Caco-2 (cell line): ENCODE results near the gene CHRM1. TPM values are rescaled to one million over a fixed set of nuclear protein-coding genes. Genes with fewer than 3 reads are reported as not detected.

Source experiments
- BruUV-seq: library from RNA; stranded (reverse); fragments of 400-500 nt; replicated peaks from 2 replicates; lab custom pipeline; 2021; lab: Mats Ljungman, UMichigan
- CTCF ChIA-PET: fragments of 300-600 bp; sonication (Branson Sonifier 250); formaldehyde crosslinking; loops from one replicate; lab custom pipeline; 2022; ENCODE audit warnings: antibody characterized with exemption; lab: Charles Lee
- POLR2A ChIA-PET: fragments of 300-600 bp; sonication (Branson Sonifier 250); formaldehyde crosslinking; loops from one replicate; lab custom pipeline; 2022; ENCODE audit warnings: antibody characterized with exemption; lab: Charles Lee
- DNase-seq, 2 experiments: peaks; one replicate each; pipeline versions ENCODE4 v3.0.0 to v3.0.0-alpha.2; 2020 to 2022
- H3K27me3 ChIP-seq: replicated peaks from 2 replicates; pipeline ENCODE4 v1.6.0; 2011; ENCODE audit warnings: low read length; ENCODE audit not compliant: control insufficient read depth, insufficient read depth
- H3K36me3 ChIP-seq: 2 replicates; pipeline ENCODE4 v1.5.1; 2011; ENCODE audit warnings: low read length; ENCODE audit not compliant: control insufficient read depth, insufficient read depth
- H3K4me1 ChIP-seq: fragments of 250-450 bp; sonication (Bioruptor Pico); 2 replicates; pipeline ENCODE4 v1.5.1; 2020; ENCODE audit warnings: mild to moderate bottlenecking
- H3K4me3 ChIP-seq: 2 replicates; pipeline ENCODE4 v1.5.1; 2011; ENCODE audit warnings: low read depth, mild to moderate bottlenecking, control low read depth, low read length
- H3K9me3 ChIP-seq: fragments of 250-450 bp; sonication (Bioruptor Pico); 2 replicates; pipeline ENCODE4 v1.5.1; 2020; ENCODE audit warnings: mild to moderate bottlenecking, moderate library complexity
- H3K27ac Mint-ChIP-seq: one replicate; pipeline ENCODE4 v1.8.0; 2022; ENCODE audit warnings: mixed read lengths; ENCODE audit not compliant: unreplicated experiment
- H3K27me3 Mint-ChIP-seq: one replicate; pipeline ENCODE4 v1.8.0; 2022; ENCODE audit warnings: mixed read lengths; ENCODE audit not compliant: insufficient read depth, unreplicated experiment
- H3K36me3 Mint-ChIP-seq: one replicate; pipeline ENCODE4 v1.8.0; 2022; ENCODE audit warnings: mild to moderate bottlenecking, mixed read lengths; ENCODE audit not compliant: insufficient read depth, unreplicated experiment
- H3K4me1 Mint-ChIP-seq: one replicate; pipeline ENCODE4 v1.8.0; 2022; ENCODE audit warnings: low read depth, mixed read lengths; ENCODE audit not compliant: unreplicated experiment
- H3K4me3 Mint-ChIP-seq: one replicate; pipeline ENCODE4 v1.8.0; 2022; ENCODE audit warnings: mild to moderate bottlenecking, moderate library complexity, mixed read lengths; ENCODE audit not compliant: unreplicated experiment
- H3K9me3 Mint-ChIP-seq: one replicate; pipeline ENCODE4 v1.8.0; 2022; ENCODE audit warnings: mixed read lengths; ENCODE audit not compliant: unreplicated experiment
- CTCF ChIP-seq, 2 experiments: fragments of 200-600 bp in 1 of 2; IDR thresholded peaks; 1 replicate in 1 of 2; 2 replicates in 1 of 2; pipeline versions ENCODE4 v1.5.1 to v1.8.0; 2011 to 2022; ENCODE audit warnings: antibody characterized with exemption in 1 of 2, control low read depth in 1 of 2, inconsistent platforms in 1 of 2, low read depth in 1 of 2, low read length in 1 of 2, mild to moderate bottlenecking in 1 of 2, moderate library complexity in 1 of 2; ENCODE audit not compliant: insufficient read depth in 1 of 2, severe bottlenecking in 1 of 2, unreplicated experiment in 1 of 2
- intact Hi-C: fragments of 100-400 bp; cut with micrococcal nuclease; formaldehyde crosslinking; loops from one replicate; pipeline ENCODE4 v1.10.0; 2022; ENCODE audit not compliant: unreplicated experiment
- total RNA-seq: library from RNA; stranded (reverse); gene quantifications from 2 replicates; pipeline ENCODE4 v1.2.3, GENCODE V29; 2022

CHRM1 gene
- total RNA-seq, 1 experiment from 2014 or later = not detected

- no peaks in the 10 kb centered on the region for H3K36me3 ChIP-seq
These were observed 45.3 kb downstream of the CHRM1 start for GRCh38 chr11:62875698-62876478.

GRCh38 chr11:62874851-62875250 lies 46.3 kb downstream of the CHRM1 start:
- no TSS peak for BruUV-seq
- H3K9me3 Mint-ChIP-seq = no peaks in the 10 kb centered on the region
- Histone ChIP-seq H3K4me1 (peaks cover 27% of the 10 kb centered on the region), H3K9me3 (no peaks in the 10 kb centered on the region), H3K4me3 (no peak overlapping the region), H3K36me3 (no peaks in the 10 kb centered on the region), H3K27me3 (no peaks in the 10 kb centered on the region)
- peaks cover 13% of the 10 kb centered on the region for H3K4me1 Mint-ChIP-seq
- DNase-seq = no peak
- ChIA-PET POLR2A (interaction anchor here (1.2 kb wide), 1 partner anchor 33 kb away, joined by 6 read pairs; no protein-coding TSS in a partner anchor), CTCF (no interaction called here)
- no peak overlapping the region for H3K4me3 Mint-ChIP-seq
- intact Hi-C loops = no loop called here
- peaks cover 86% of the 10 kb centered on the region for H3K36me3 Mint-ChIP-seq
- H3K27me3 Mint-ChIP-seq = no peaks in the 10 kb centered on the region
- no peak for TF ChIP-seq CTCF (IDR thresholded peaks at IDR 0.05; ENCODE audit: insufficient read depth in 1 of 2, low read depth in 1 of 2, low read length in 1 of 2, severe bottlenecking in 1 of 2, unreplicated experiment in 1 of 2)
- H3K27ac Mint-ChIP-seq = no peak overlapping the region

More at GRCh38 chr11:62875698-62876478, 45.3 kb downstream of the CHRM1 start:
- DNase-seq = peak; percentile 65 to 74
- peak in 1 of 2 experiments; percentile 9 for TF ChIP-seq CTCF (IDR thresholded peaks at IDR 0.05; ENCODE audit: insufficient read depth in 1 of 2, low read depth in 1 of 2, low read length in 1 of 2, severe bottlenecking in 1 of 2, unreplicated experiment in 1 of 2)
- ChIA-PET POLR2A (interaction anchor here (1.0 to 1.2 kb wide), 2 partner anchors 20 to 34 kb away, joined by 6 to 7 read pairs; no protein-coding TSS in a partner anchor), CTCF (interaction anchor here (1.1 to 1.2 kb wide), 2 partner anchors 30 to 89 kb away, joined by 3 to 6 read pairs; partner anchors contain the start of gene TMEM179B)
- H3K27me3 ChIP-seq = no peaks in the 10 kb centered on the region
- Mint-ChIP-seq H3K27ac (peak overlapping the region; percentile 50), H3K27me3 (no peaks in the 10 kb centered on the region), H3K9me3 (no peaks in the 10 kb centered on the region), H3K4me1 (peaks cover 20% of the 10 kb centered on the region), H3K36me3 (peaks cover 86% of the 10 kb centered on the region), H3K4me3 (no peak overlapping the region)
- no peaks in the 10 kb centered on the region for H3K9me3 ChIP-seq
- no peak overlapping the region for H3K4me3 ChIP-seq
- intact Hi-C loops = no loop called here
- no TSS peak for BruUV-seq
- H3K4me1 ChIP-seq = peaks cover 34% of the 10 kb centered on the region

GRCh38 chr11:62865635-62866034 lies 55.5 kb downstream of the CHRM1 start:
- H3K36me3 Mint-ChIP-seq = peaks cover 80% of the 10 kb centered on the region
- intact Hi-C loops = no loop called here
- Histone ChIP-seq H3K9me3 (no peaks in the 10 kb centered on the region), H3K4me3 (no peak overlapping the region), H3K27me3 (no peaks in the 10 kb centered on the region), H3K36me3 (no peaks in the 10 kb centered on the region), H3K4me1 (peaks cover 8% of the 10 kb centered on the region)
- peaks cover 19% of the 10 kb centered on the region for H3K4me1 Mint-ChIP-seq
- TF ChIP-seq CTCF (IDR thresholded peaks at IDR 0.05; ENCODE audit: insufficient read depth in 1 of 2, low read depth in 1 of 2, low read length in 1 of 2, severe bottlenecking in 1 of 2, unreplicated experiment in 1 of 2) = no peak
- CTCF ChIA-PET = interaction anchor here (0.6 kb wide), 1 partner anchor 79 kb away, joined by 3 read pairs; no protein-coding TSS in a partner anchor
- no peaks in the 10 kb centered on the region for H3K27me3 Mint-ChIP-seq
- no peak for DNase-seq
- no peak overlapping the region for H3K4me3 Mint-ChIP-seq
- POLR2A ChIA-PET = interaction anchor here (0.6 kb wide), 1 partner anchor 33 kb away, joined by 6 read pairs; no protein-coding TSS in a partner anchor
- no TSS peak for BruUV-seq
- H3K27ac Mint-ChIP-seq = no peak overlapping the region
- H3K9me3 Mint-ChIP-seq = no peaks in the 10 kb centered on the region
